Prostate gland (tissue), 2 donors: ENCODE measurements around the gene RCAN3. TPM values are rescaled to one million over a fixed set of nuclear protein-coding genes. Genes with fewer than 3 reads are reported as not detected.
"Not testable (repeated sequence)": the region's sequence is repeated elsewhere in the genome, so short reads cannot be mapped to it uniquely, and the experiment has no call there.

Source experiments
- DNase-seq: peaks from one replicate; pipeline ENCODE4 v3.0.0-alpha.2; 2019; ENCODE audit warnings: low spot score
- H3K27ac ChIP-seq, 2 donors: fragments of 200-600 bp; sonication (generic); 2 replicates each; pipeline ENCODE4 v1.5.1; 2017 to 2019
- H3K27me3 ChIP-seq: fragments of 200-600 bp; sonication (generic); replicated peaks from 2 replicates; pipeline ENCODE4 v1.5.1; 2019; ENCODE audit not compliant: insufficient read depth
- H3K36me3 ChIP-seq, 2 donors: fragments of 200-600 bp; sonication (generic); 1 replicate in 1 of 2; 2 replicates in 1 of 2; pipeline versions ENCODE4 v1.5.1 to v1.8.1; 2017 to 2019
- H3K4me1 ChIP-seq: fragments of 200-600 bp; sonication (generic); replicated peaks from 2 replicates; pipeline ENCODE4 v1.5.1; 2019
- H3K4me3 ChIP-seq, 2 donors: fragments of 200-600 bp; sonication (generic); 2 replicates each; pipeline ENCODE4 v1.5.1; 2017 to 2019
- H3K9me3 ChIP-seq: fragments of 200-600 bp; sonication (generic); 2 replicates; pipeline ENCODE4 v1.5.1; 2017
- CTCF ChIP-seq, 4 experiments: fragments of 200-600 bp in 2 of 4; fragments of 450-650 bp in 2 of 4; sonication (generic) in 2 of 4; IDR thresholded peaks; 1 replicate in 3 of 4; 2 replicates in 1 of 4; pipeline ENCODE4 v1.5.1; 2016 to 2019; ENCODE audit warnings: antibody characterized with exemption in 4 of 4, mild to moderate bottlenecking in 2 of 4, moderate library complexity in 2 of 4
- POLR2A ChIP-seq: fragments of 450-650 bp; IDR thresholded peaks from one replicate; pipeline ENCODE4 v1.6.1; 2016; ENCODE audit warnings: antibody characterized with exemption, mild to moderate bottlenecking
- POLR2AphosphoS5 ChIP-seq: sonication (generic); formaldehyde crosslinking; IDR thresholded peaks from one replicate; pipeline ENCODE4 v1.6.1; 2017; ENCODE audit warnings: antibody characterized with exemption
- WGBS: methylation state at CpG from one replicate; pipeline ENCODE4 v1.1.5; 2018; 5-methylcytosine and 5-hydroxymethylcytosine counted together
- intact Hi-C: fragments of 100-400 bp; cut with DNase I; formaldehyde crosslinking; loops from one replicate; pipeline ENCODE4 v1.14.2; 2022
- total RNA-seq, 2 donors: library from RNA; depleted of rRNA; stranded (reverse); fragments of >200 nt; gene quantifications; one replicate each; pipeline ENCODE4 v1.1.0, GENCODE V29; 2016

The RCAN3 gene
- total RNA-seq, 2 donors from 2014 or later = 50.8 to 238 TPM

- H3K27ac ChIP-seq = no peak overlapping the region
- H3K36me3 ChIP-seq = no peaks in the 10 kb centered on the region
- H3K4me1 ChIP-seq = no peaks in the 10 kb centered on the region
- no peaks in the 10 kb centered on the region for H3K27me3 ChIP-seq
- intact Hi-C loops = no loop called here
- over 99% methylated on average over 18 of the region's 18 CpGs for WGBS
- no peak for DNase-seq
- H3K9me3 ChIP-seq = no peaks in the 10 kb centered on the region
- H3K4me3 ChIP-seq = no peak overlapping the region
- no peak for TF ChIP-seq CTCF (IDR thresholded peaks at IDR 0.05)
- no peak for TF ChIP-seq POLR2AphosphoS5
- TF ChIP-seq POLR2A = no peak
Measured at GRCh38 chr1:24490101-24490781, 12.4 kb upstream of the RCAN3 start.

GRCh38 chr1:24491577-24492360 is 10.9 kb upstream of the RCAN3 start:
- 31% methylated on average over 15 of the region's 15 CpGs for WGBS
- no peak overlapping the region for H3K27ac ChIP-seq
- no peak overlapping the region for H3K4me3 ChIP-seq
- no peaks in the 10 kb centered on the region for H3K27me3 ChIP-seq
- DNase-seq = no peak
- TF ChIP-seq POLR2AphosphoS5 (no peak), POLR2A (no peak), CTCF (IDR thresholded peaks at IDR 0.05) (no peak)
- H3K9me3 ChIP-seq = no peaks in the 10 kb centered on the region
- no peaks in the 10 kb centered on the region for H3K4me1 ChIP-seq
- H3K36me3 ChIP-seq = no peaks in the 10 kb centered on the region
- intact Hi-C loops = no loop called here

- H3K9me3 ChIP-seq, H3K36me3 ChIP-seq, H3K4me3 ChIP-seq, H3K4me1 ChIP-seq, DNase-seq, H3K27me3 ChIP-seq, intact Hi-C loops, H3K27ac ChIP-seq: not testable (repeated sequence)
- 89% methylated on average over 9 of the region's 9 CpGs for WGBS
Measured at GRCh38 chr1:24492935-24493334, 9.7 kb upstream of the RCAN3 start.

GRCh38 chr1:24493785-24494184 is 8.9 kb upstream of the RCAN3 start:
- no peaks in the 10 kb centered on the region for H3K27me3 ChIP-seq
- H3K4me3 ChIP-seq = no peak overlapping the region
- no peaks in the 10 kb centered on the region for H3K36me3 ChIP-seq
- TF ChIP-seq POLR2A = no peak
- no peak for TF ChIP-seq CTCF (IDR thresholded peaks at IDR 0.05)
- no peak for TF ChIP-seq POLR2AphosphoS5
- intact Hi-C loops = no loop called here
- H3K27ac ChIP-seq = no peak overlapping the region
- H3K4me1 ChIP-seq = no peaks in the 10 kb centered on the region
- DNase-seq = no peak
- H3K9me3 ChIP-seq = no peaks in the 10 kb centered on the region
- whole genome bisulfite sequencing = 66% methylated on average over 3 of the region's 3 CpGs

GRCh38 chr1:24498589-24498988 is 4.0 kb upstream of the RCAN3 start:
- Histone ChIP-seq H3K36me3 (no peaks in the 10 kb centered on the region), H3K4me1 (no peaks in the 10 kb centered on the region), H3K9me3 (no peaks in the 10 kb centered on the region), H3K27ac (no peak overlapping the region), H3K4me3 (no peak overlapping the region), H3K27me3 (no peaks in the 10 kb centered on the region)
- intact Hi-C loops = no loop called here
- 90% methylated on average over 12 of the region's 12 CpGs for WGBS
- no peak for DNase-seq
- TF ChIP-seq POLR2A = no peak
- no peak for TF ChIP-seq POLR2AphosphoS5
- TF ChIP-seq CTCF (IDR thresholded peaks at IDR 0.05) = no peak
